Measurements from ENCODE around the gene ADAMTS18.

DNA sequence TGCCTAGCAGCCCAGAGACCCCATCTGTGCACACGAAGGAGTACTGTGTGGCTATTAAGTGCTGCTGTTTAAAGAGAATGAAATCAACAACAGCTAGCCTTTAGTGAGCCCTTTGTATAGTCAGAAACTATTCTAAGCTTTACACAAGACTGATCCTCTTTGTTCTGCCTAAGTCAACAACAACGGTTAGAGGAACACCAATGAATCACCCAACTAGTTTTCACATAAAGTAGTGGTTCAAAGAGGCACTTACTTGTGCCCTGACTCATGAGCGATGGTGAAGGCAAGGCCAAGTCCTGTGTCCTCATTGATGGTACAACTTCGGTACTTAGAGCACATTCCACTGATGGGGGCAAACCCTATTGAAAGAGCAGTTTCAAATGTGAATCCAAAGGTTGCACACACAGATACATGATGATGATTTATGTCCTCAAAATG lies 75.8 kb downstream of the ADAMTS18 start:
- TF ChIP-seq, protein P1, sequence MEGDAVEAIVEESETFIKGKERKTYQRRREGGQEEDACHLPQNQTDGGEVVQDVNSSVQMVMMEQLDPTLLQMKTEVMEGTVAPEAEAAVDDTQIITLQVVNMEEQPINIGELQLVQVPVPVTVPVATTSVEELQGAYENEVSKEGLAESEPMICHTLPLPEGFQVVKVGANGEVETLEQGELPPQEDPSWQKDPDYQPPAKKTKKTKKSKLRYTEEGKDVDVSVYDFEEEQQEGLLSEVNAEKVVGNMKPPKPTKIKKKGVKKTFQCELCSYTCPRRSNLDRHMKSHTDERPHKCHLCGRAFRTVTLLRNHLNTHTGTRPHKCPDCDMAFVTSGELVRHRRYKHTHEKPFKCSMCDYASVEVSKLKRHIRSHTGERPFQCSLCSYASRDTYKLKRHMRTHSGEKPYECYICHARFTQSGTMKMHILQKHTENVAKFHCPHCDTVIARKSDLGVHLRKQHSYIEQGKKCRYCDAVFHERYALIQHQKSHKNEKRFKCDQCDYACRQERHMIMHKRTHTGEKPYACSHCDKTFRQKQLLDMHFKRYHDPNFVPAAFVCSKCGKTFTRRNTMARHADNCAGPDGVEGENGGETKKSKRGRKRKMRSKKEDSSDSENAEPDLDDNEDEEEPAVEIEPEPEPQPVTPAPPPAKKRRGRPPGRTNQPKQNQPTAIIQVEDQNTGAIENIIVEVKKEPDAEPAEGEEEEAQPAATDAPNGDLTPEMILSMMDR (IDR thresholded peaks at IDR 0.05; ENCODE audit: insufficient read depth, low read depth, low read length): no peak
- no peak for TF ChIP-seq EZH2 (IDR thresholded peaks at IDR 0.05; ENCODE audit: insufficient read depth, low read length)
